CD4-positive, alpha-beta memory T cell (primary cell): ENCODE measurements around the gene ULK4. TPM values are rescaled to one million over a fixed set of nuclear protein-coding genes. Genes with fewer than 3 reads are reported as not detected.

Experiments
- CTCF ChIA-PET: fragments of 350-600 bp; sonication (Branson Sonifier 250); formaldehyde crosslinking; loops from one replicate; lab custom pipeline; 2021; ENCODE audit warnings: inconsistent platforms; ENCODE audit not compliant: partially characterized antibody; lab: Charles Lee
- POLR2A ChIA-PET: fragments of 350-600 bp; sonication (Branson Sonifier 250); formaldehyde crosslinking; loops from one replicate; lab custom pipeline; 2021; ENCODE audit not compliant: partially characterized antibody; lab: Charles Lee
- DNase-seq, 5 donors: peaks; one replicate each; pipeline versions ENCODE4 v3.0.0 to v3.0.0-alpha.2; 2020 to 2022; ENCODE audit warnings: mixed read lengths in 1 of 5
- H3K27ac ChIP-seq: one replicate; pipeline ENCODE4 v1.7.0; 2013; ENCODE audit warnings: low read depth, low read length
- H3K27me3 ChIP-seq: 2 replicates; pipeline ENCODE4 v1.7.0; 2013; ENCODE audit warnings: mild to moderate bottlenecking, low read length, moderate library complexity; ENCODE audit not compliant: insufficient read depth
- H3K36me3 ChIP-seq: 2 replicates; pipeline ENCODE4 v1.7.0; 2013; ENCODE audit warnings: mild to moderate bottlenecking, low read length, moderate library complexity; ENCODE audit not compliant: insufficient read depth
- H3K4me1 ChIP-seq: 2 replicates; pipeline ENCODE4 v1.7.0; 2013; ENCODE audit warnings: mild to moderate bottlenecking, low read length, moderate library complexity; ENCODE audit not compliant: insufficient read depth
- H3K4me3 ChIP-seq, 2 donors: one replicate each; pipeline ENCODE4 v1.7.0; 2013; ENCODE audit warnings: low read length in 2 of 2, mild to moderate bottlenecking in 1 of 2
- H3K9me3 ChIP-seq, 2 donors: one replicate each; pipeline ENCODE4 v1.7.0; 2013; ENCODE audit warnings: low read length in 2 of 2, control low read depth in 1 of 2; ENCODE audit not compliant: control insufficient read depth in 1 of 2
- H3K27ac Mint-ChIP-seq, 7 donors: one replicate each; pipeline ENCODE4 v1.8.0; 2020 to 2021; ENCODE audit warnings: mixed read lengths in 7 of 7, mild to moderate bottlenecking in 6 of 7, inconsistent platforms in 3 of 7, moderate library complexity in 3 of 7
- H3K27me3 Mint-ChIP-seq, 2 donors: one replicate each; pipeline ENCODE4 v1.8.0; 2020 to 2021; ENCODE audit warnings: mixed read lengths in 2 of 2
- H3K36me3 Mint-ChIP-seq, 2 donors: one replicate each; pipeline ENCODE4 v1.8.0; 2020 to 2021; ENCODE audit warnings: mixed read lengths in 2 of 2, inconsistent platforms in 1 of 2, mild to moderate bottlenecking in 1 of 2
- H3K4me1 Mint-ChIP-seq, 4 donors: one replicate each; pipeline ENCODE4 v1.8.0; 2020 to 2021; ENCODE audit warnings: mixed read lengths in 4 of 4, mild to moderate bottlenecking in 1 of 4
- H3K4me3 Mint-ChIP-seq, 8 donors: one replicate each; pipeline ENCODE4 v1.8.0; 2020 to 2021; ENCODE audit warnings: mixed read lengths in 8 of 8, mild to moderate bottlenecking in 7 of 8, moderate library complexity in 6 of 8, inconsistent platforms in 3 of 8
- H3K9me3 Mint-ChIP-seq, 8 donors: one replicate each; pipeline ENCODE4 v1.8.0; 2020 to 2021; ENCODE audit warnings: mixed read lengths in 8 of 8, mild to moderate bottlenecking in 5 of 8, inconsistent platforms in 3 of 8, moderate library complexity in 1 of 8
- intact Hi-C: fragments of 100-400 bp; cut with micrococcal nuclease; formaldehyde crosslinking; loops from one replicate; pipeline ENCODE4 v1.15.1; 2023
- polyA plus RNA-seq, 2 donors: library from polyadenylated mRNA; unstranded; fragments of 300-500 nt; fragmentation: Illumina TruSeq; gene quantifications; one replicate each; pipeline ENCODE4 v1.2.3, GENCODE V29; 2021
- total RNA-seq, 2 experiments: library from RNA; stranded (reverse); gene quantifications; one replicate each; pipeline ENCODE4 v1.2.3, GENCODE V29; 2021

ULK4 gene
- total and polyA plus RNA-seq, 4 experiments from 2014 or later, result 6.3 to 29.1 (median 19.2) TPM

DNA sequence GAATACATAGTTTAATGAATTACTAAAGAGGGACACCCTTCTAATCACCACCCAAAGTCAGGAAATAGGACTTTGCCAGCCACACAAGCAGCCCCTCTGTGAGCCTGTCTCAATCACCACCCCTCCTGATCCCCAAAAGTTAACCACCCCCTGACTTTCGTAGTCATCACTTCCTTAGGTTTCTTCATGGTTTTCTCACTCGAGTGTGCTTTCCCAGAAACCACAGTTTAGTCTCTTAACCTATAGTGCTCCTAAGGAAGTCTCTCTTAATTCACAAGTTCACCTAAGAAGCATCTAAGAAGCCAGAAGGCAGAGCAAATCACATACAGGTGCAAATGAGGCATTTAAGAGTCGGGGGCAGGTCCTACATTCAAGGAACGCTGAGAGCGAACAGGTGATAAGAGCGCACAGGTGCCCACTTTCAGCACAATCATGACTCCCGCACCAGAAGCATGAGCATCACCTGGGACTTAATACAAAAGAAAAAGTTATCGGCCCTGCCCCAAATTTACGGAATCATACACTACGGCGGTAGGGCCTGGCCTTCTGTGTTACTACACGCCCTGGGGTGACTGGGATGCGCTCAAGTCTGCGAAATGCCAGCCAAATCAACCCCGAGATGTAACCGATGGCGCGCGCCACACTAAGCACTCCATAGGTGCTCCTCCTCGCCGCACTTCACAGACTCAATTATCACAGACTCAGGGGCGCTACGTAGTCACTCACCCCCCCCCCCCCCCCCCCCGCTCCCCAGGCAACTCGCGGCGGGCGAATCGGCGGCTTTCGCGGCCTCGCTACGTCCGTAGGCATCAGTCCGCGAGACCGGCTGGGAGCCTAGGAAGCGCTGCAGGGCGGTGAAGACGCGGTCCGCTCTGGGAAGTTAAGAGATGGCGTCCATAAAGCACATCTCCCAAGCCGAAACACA is 815 bp downstream of the ULK4 start:
- intact Hi-C loops, result loop anchor here (5.0 to 10.0 kb wide), 6 partner anchors 121 to 1661 kb away; partner anchors contain the start of genes ANO10, NKTR, POMGNT2 and ZNF621
- POLR2A ChIA-PET, result interaction anchor here (0.6 to 2.3 kb wide), 9 partner anchors 8 to 1652 kb away, joined by 3 to 19 read pairs (median 6); partner anchors contain the start of genes CTNNB1, EIF1B and RPL14
- H3K27ac Mint-ChIP-seq, result peak overlapping the region; percentile 97 to 99 (median 99)
- CTCF ChIA-PET, result interaction anchor here (1.4 kb wide), 1 partner anchor 141 kb away, joined by 5 read pairs; no protein-coding TSS in a partner anchor
- no peaks in the 10 kb centered on the region for H3K9me3 ChIP-seq
- H3K36me3 ChIP-seq, result no peaks in the 10 kb centered on the region
- DNase-seq, result peak; percentile 65 to 81 (median 68)
- peaks cover 14 to 32% (median 22%) of the 10 kb centered on the region in 4 donors for H3K4me1 Mint-ChIP-seq
- H3K27ac ChIP-seq, result peak overlapping the region; percentile 82
- peak overlapping the region; percentile 59 to 93 for H3K4me3 ChIP-seq
- peaks cover 0 to 11% of the 10 kb centered on the region in 2 donors for H3K36me3 Mint-ChIP-seq
- no peaks in the 10 kb centered on the region for H3K27me3 Mint-ChIP-seq
- H3K4me1 ChIP-seq, result peaks cover 15% of the 10 kb centered on the region
- H3K9me3 Mint-ChIP-seq, result no peaks in the 10 kb centered on the region
- H3K4me3 Mint-ChIP-seq, result peak overlapping the region; percentile 99 to 100 (median 99)
- no peaks in the 10 kb centered on the region for H3K27me3 ChIP-seq

DNA sequence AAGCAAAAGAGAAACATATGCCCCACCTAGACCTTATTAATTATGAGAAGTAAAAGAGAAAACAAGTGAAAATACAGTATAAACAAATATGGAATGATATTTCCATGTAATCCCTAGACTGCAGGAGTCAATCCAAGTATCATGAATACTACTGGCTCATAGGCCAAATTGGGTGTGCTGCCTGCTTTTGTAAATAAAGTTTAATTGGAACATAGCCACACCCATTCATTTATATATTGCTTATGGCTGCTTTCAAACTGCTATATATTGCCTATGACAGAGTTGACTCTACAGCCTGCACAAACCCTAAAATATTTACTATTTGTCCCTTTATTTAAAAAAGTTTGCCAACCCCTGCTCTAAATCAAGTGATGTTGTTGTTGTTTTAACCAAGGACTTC is 5.3 kb downstream of the ULK4 start:
- CTCF ChIA-PET, result no interaction called here
- Histone ChIP-seq H3K9me3 (no peaks in the 10 kb centered on the region), H3K27ac (no peak overlapping the region), H3K4me3 (no peak overlapping the region), H3K4me1 (peaks cover 9% of the 10 kb centered on the region), H3K36me3 (no peaks in the 10 kb centered on the region), H3K27me3 (no peaks in the 10 kb centered on the region)
- Mint-ChIP-seq H3K27me3 (no peaks in the 10 kb centered on the region), H3K27ac (peak overlapping the region in 1 of 7 donors; percentile 13), H3K36me3 (peaks cover 10 to 16% of the 10 kb centered on the region in 2 donors), H3K4me1 (peaks cover 13 to 30% (median 18%) of the 10 kb centered on the region in 4 donors), H3K4me3 (no peak overlapping the region), H3K9me3 (no peaks in the 10 kb centered on the region)
- no peak for DNase-seq
- intact Hi-C loops, result no loop called here
- POLR2A ChIA-PET, result no interaction called here

DNA sequence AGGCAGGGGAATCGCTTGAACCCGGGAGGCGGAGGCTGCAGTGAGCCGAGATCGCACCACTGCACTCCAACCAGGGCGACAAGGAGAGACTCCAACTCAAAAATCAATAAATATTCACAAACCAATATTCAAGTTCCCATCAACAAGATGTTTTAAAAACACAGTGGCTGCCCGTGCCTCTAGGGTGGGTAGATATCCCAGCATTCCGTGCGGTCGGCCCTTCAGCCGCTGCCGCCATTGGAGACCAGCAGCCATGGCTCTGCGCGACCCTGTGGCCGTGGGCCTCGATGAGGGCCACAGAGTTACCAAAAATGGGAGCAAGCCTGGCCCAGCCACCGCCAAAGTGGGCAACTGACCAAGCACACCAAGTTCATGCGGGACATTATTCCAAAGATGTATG is 6.7 kb downstream of the ULK4 start:
- DNase-seq, result no peak
- H3K4me3 Mint-ChIP-seq, result no peak overlapping the region
- Histone ChIP-seq H3K27me3 (no peaks in the 10 kb centered on the region), H3K9me3 (no peaks in the 10 kb centered on the region), H3K36me3 (no peaks in the 10 kb centered on the region), H3K4me1 (no peaks in the 10 kb centered on the region), H3K4me3 (no peak overlapping the region), H3K27ac (no peak overlapping the region)
- H3K27me3 Mint-ChIP-seq, result no peaks in the 10 kb centered on the region
- ChIA-PET POLR2A (no interaction called here), CTCF (no interaction called here)
- peaks cover 0 to 17% (median 11%) of the 10 kb centered on the region in 4 donors for H3K4me1 Mint-ChIP-seq
- no peaks in the 10 kb centered on the region for H3K9me3 Mint-ChIP-seq
- intact Hi-C loops, result no loop called here
- H3K27ac Mint-ChIP-seq, result no peak overlapping the region
- H3K36me3 Mint-ChIP-seq, result peaks cover 18% of the 10 kb centered on the region in 2 donors

DNA sequence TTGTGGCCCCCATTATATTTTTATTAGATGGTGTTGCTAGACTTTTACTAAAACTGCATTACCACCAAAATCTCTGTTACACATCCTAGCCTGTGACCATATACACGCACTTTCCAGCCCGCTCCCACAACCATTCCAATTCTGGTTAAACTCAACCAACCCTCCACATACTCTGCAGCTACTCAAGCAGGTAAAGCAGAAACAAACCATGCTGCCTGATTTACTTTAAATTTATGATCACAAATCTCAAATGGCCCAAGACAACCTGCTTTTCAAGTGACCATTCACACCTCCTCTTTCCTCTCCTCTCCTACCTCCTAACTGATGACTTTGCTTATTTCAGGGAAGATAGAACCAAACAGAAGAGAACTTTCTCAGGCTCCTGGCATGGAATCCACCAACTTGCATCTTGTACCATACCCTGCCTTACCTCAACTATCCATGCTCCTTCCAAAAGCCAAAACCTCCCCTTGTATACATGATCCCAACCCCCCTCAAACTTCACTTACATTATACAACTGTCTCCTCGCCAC is 18.5 kb downstream of the ULK4 start:
- H3K9me3 ChIP-seq, result no peaks in the 10 kb centered on the region
- ChIA-PET CTCF (interaction anchor here (1.5 kb wide), 1 partner anchor 156 kb away, joined by 3 read pairs; no protein-coding TSS in a partner anchor), POLR2A (no interaction called here)
- Mint-ChIP-seq H3K36me3 (peaks cover 25 to 32% of the 10 kb centered on the region in 2 donors), H3K9me3 (no peaks in the 10 kb centered on the region), H3K27ac (peak overlapping the region in 3 of 7 donors; percentile 31 to 54 (median 33)), H3K27me3 (no peaks in the 10 kb centered on the region), H3K4me1 (peaks cover 0 to 14% (median 6%) of the 10 kb centered on the region in 4 donors), H3K4me3 (no peak overlapping the region)
- no peaks in the 10 kb centered on the region for H3K27me3 ChIP-seq
- H3K4me1 ChIP-seq, result no peaks in the 10 kb centered on the region
- no peak for DNase-seq
- intact Hi-C loops, result no loop called here
- no peak overlapping the region for H3K27ac ChIP-seq
- H3K36me3 ChIP-seq, result peaks cover 4% of the 10 kb centered on the region
- H3K4me3 ChIP-seq, result no peak overlapping the region

DNA sequence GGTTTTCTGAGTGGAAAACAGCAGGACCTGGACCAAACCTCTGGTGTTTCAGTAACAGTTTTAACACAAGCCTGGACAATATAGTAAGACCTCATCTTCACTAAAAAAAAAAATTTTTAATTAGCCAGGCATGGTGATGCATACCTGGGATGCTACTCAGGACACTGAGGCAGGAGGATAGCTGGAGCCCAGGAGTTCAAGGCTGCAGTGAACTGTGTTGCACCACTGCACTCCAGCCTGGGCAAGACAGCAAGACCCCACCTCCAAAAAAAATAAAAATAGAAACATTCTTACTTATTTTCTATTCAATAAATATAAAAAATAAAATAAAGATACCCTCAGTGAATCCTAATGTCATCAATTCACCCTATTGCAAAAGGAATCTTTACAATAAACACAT is 21.5 kb downstream of the ULK4 start:
- Histone ChIP-seq H3K4me1 (no peaks in the 10 kb centered on the region), H3K36me3 (no peaks in the 10 kb centered on the region), H3K27ac (no peak overlapping the region), H3K4me3 (no peak overlapping the region), H3K27me3 (no peaks in the 10 kb centered on the region), H3K9me3 (no peaks in the 10 kb centered on the region)
- no peak overlapping the region for H3K4me3 Mint-ChIP-seq
- peak overlapping the region in 1 of 7 donors; percentile 7 for H3K27ac Mint-ChIP-seq
- no peaks in the 10 kb centered on the region for H3K27me3 Mint-ChIP-seq
- no peak for DNase-seq
- H3K36me3 Mint-ChIP-seq, result peaks cover 10 to 23% of the 10 kb centered on the region in 2 donors
- CTCF ChIA-PET, result no interaction called here
- intact Hi-C loops, result no loop called here
- POLR2A ChIA-PET, result no interaction called here
- H3K4me1 Mint-ChIP-seq, result peaks cover 0 to 11% (median 5%) of the 10 kb centered on the region in 4 donors
- H3K9me3 Mint-ChIP-seq, result peaks cover 0 to 2% (median 0%) of the 10 kb centered on the region in 8 donors

DNA sequence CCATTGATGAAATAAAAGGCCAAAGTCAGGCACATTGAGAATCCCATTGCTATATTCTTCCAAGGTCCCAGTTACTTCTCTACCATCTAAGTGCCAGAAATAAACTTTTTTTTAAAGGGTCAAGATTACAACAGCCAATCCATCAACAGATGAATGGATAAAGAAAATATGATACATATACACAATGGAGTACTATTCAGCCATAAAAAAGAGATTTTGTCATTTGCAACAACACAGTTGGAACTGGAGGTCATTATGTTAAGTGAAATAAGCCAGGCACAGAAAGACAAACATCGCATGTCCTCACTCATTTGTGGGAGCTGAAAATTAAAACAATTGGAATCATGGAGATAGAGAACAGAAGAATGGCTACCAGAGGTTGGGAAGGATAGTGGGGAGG is 25.5 kb downstream of the ULK4 start:
- peaks cover 0 to 2% (median 0%) of the 10 kb centered on the region in 8 donors for H3K9me3 Mint-ChIP-seq
- POLR2A ChIA-PET, result no interaction called here
- DNase-seq, result no peak
- intact Hi-C loops, result no loop called here
- Histone ChIP-seq H3K4me1 (no peaks in the 10 kb centered on the region), H3K27me3 (no peaks in the 10 kb centered on the region), H3K36me3 (no peaks in the 10 kb centered on the region), H3K9me3 (no peaks in the 10 kb centered on the region), H3K27ac (no peak overlapping the region), H3K4me3 (no peak overlapping the region)
- no peaks in the 10 kb centered on the region for H3K27me3 Mint-ChIP-seq
- H3K4me3 Mint-ChIP-seq, result no peak overlapping the region
- peaks cover 19 to 26% of the 10 kb centered on the region in 2 donors for H3K36me3 Mint-ChIP-seq
- CTCF ChIA-PET, result no interaction called here
- peaks cover 0 to 3% (median under 1%) of the 10 kb centered on the region in 4 donors for H3K4me1 Mint-ChIP-seq
- no peak overlapping the region for H3K27ac Mint-ChIP-seq

DNA sequence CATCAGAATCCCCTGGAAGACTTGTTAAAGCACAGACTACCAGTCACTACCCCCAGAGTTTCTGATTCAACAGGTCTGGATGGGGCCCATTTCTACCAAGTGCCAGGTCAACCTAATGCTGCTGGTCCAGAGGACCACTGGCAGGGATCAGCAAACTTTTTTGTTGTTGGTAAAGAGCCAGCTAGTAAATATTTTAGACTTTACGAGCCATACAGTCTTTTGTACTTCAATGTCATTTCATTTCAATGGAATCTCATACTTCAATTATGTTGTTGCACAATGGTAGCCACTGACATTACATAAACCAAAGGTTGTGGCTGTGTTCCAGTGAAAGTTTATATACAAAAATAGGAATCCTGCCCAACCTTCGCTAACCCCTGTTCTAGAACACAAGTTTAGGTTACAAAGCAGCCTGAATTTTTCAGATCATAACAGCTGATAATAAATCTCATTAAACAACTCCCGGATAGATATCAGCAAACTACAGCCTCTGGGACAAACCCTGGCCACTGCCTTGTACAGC is 28.7 kb downstream of the ULK4 start:
- Histone ChIP-seq H3K27me3 (no peaks in the 10 kb centered on the region), H3K27ac (no peak overlapping the region), H3K9me3 (no peaks in the 10 kb centered on the region), H3K36me3 (no peaks in the 10 kb centered on the region), H3K4me1 (no peaks in the 10 kb centered on the region), H3K4me3 (no peak overlapping the region)
- CTCF ChIA-PET, result no interaction called here
- Mint-ChIP-seq H3K9me3 (peaks cover 0 to 2% (median 0%) of the 10 kb centered on the region in 8 donors), H3K4me3 (no peak overlapping the region), H3K36me3 (peaks cover 46 to 55% of the 10 kb centered on the region in 2 donors), H3K27ac (no peak overlapping the region), H3K27me3 (no peaks in the 10 kb centered on the region), H3K4me1 (peaks cover 2 to 9% (median 3%) of the 10 kb centered on the region in 4 donors)
- no peak for DNase-seq
- POLR2A ChIA-PET, result no interaction called here
- intact Hi-C loops, result no loop called here
